Body of pancreas (tissue), 4 donors: ENCODE measurements around the gene MATN1. TPM values are rescaled to one million over a fixed set of nuclear protein-coding genes. Genes with fewer than 3 reads are reported as not detected.

ENCODE experiments used
- ATAC-seq: fragments of 150-250 bp; one replicate; pipeline ENCODE4 v1.9.1; 2016
- DNase-seq, 4 donors: peaks; one replicate each; pipeline ENCODE4 v3.0.0-alpha.2; 2019
- H3K27ac ChIP-seq, 4 donors: fragments of 200-600 bp; sonication (generic); 1 replicate in 3 of 4; 2 replicates in 1 of 4; pipeline versions ENCODE4 v1.5.1 to v1.6.1; 2016 to 2019; ENCODE audit warnings: mild to moderate bottlenecking in 1 of 4, mixed read lengths in 1 of 4, moderate library complexity in 1 of 4
- H3K27me3 ChIP-seq, 2 donors: fragments of 200-600 bp; sonication (generic); one replicate each; pipeline ENCODE4 v1.6.0; 2016; ENCODE audit warnings: mild to moderate bottlenecking in 1 of 2
- H3K36me3 ChIP-seq, 2 donors: fragments of 200-600 bp; sonication (generic); replicated peaks in 1 of 2; 2 replicates each; pipeline ENCODE4 v1.5.1; 2016; ENCODE audit warnings: low read depth in 2 of 2; ENCODE audit not compliant: insufficient read depth in 1 of 2
- H3K4me1 ChIP-seq: fragments of 200-600 bp; sonication (generic); one replicate; pipeline ENCODE4 v1.6.0; 2016
- H3K4me3 ChIP-seq, 2 donors: fragments of 200-600 bp; sonication (generic); 1 replicate in 1 of 2; 2 replicates in 1 of 2; pipeline ENCODE4 v1.5.1; 2016 to 2019
- H3K9me3 ChIP-seq, 3 donors: fragments of 200-600 bp; sonication (generic); 1 replicate in 2 of 3; 2 replicates in 1 of 3; pipeline ENCODE4 v1.5.1; 2016
- POLR2A ChIP-seq, 3 donors: fragments of 450-650 bp; IDR thresholded peaks; one replicate each; pipeline ENCODE4 v1.6.1; 2016; ENCODE audit warnings: antibody characterized with exemption in 3 of 3, mild to moderate bottlenecking in 2 of 3
- WGBS, 2 donors: methylation state at CpG; one replicate each; pipeline ENCODE4 v1.1.5; 2017; 5-methylcytosine and 5-hydroxymethylcytosine counted together
- intact Hi-C: fragments of 100-400 bp; cut with DNase I; formaldehyde crosslinking; loops from one replicate; pipeline ENCODE4 v1.15.1; 2023
- total RNA-seq, 2 donors: library from RNA; depleted of rRNA; stranded (reverse); fragments of >200 nt; gene quantifications; one replicate each; pipeline ENCODE4 v1.1.0, GENCODE V29; 2016
- TF ChIP-seq, protein P1 (sequence below), 7 experiments: fragments of 450-650 bp in 4 of 7; fragments of 200-600 bp in 3 of 7; sonication (generic) in 3 of 7; IDR thresholded peaks; one replicate each; pipeline ENCODE4 v1.5.1; 2016 to 2019; ENCODE audit warnings: antibody characterized with exemption in 7 of 7

Gene MATN1
- total RNA-seq, 2 donors from 2014 or later: 0.33 TPM; not detected in 1

GRCh38 chr1:30682396-30683275, 40.7 kb downstream of the MATN1 start:
- Histone ChIP-seq H3K27ac (peak overlapping the region; percentile 54 to 85 (median 68)), H3K36me3 (no peaks in the 10 kb centered on the region), H3K4me3 (no peak overlapping the region), H3K9me3 (no peaks in the 10 kb centered on the region), H3K4me1 (peaks cover 30% of the 10 kb centered on the region), H3K27me3 (no peaks in the 10 kb centered on the region)
- 42 to 46% methylated on average over 8 of the region's 8 CpGs for WGBS, 2 donors
- TF ChIP-seq POLR2A (IDR thresholded peaks at IDR 0.05): no peak
- TF ChIP-seq, protein P1, sequence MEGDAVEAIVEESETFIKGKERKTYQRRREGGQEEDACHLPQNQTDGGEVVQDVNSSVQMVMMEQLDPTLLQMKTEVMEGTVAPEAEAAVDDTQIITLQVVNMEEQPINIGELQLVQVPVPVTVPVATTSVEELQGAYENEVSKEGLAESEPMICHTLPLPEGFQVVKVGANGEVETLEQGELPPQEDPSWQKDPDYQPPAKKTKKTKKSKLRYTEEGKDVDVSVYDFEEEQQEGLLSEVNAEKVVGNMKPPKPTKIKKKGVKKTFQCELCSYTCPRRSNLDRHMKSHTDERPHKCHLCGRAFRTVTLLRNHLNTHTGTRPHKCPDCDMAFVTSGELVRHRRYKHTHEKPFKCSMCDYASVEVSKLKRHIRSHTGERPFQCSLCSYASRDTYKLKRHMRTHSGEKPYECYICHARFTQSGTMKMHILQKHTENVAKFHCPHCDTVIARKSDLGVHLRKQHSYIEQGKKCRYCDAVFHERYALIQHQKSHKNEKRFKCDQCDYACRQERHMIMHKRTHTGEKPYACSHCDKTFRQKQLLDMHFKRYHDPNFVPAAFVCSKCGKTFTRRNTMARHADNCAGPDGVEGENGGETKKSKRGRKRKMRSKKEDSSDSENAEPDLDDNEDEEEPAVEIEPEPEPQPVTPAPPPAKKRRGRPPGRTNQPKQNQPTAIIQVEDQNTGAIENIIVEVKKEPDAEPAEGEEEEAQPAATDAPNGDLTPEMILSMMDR (IDR thresholded peaks at IDR 0.05): no peak
- ATAC-seq: no peak
- peak; percentile 41 to 72 (median 63) for DNase-seq
- intact Hi-C loops: no loop called here

DNA sequence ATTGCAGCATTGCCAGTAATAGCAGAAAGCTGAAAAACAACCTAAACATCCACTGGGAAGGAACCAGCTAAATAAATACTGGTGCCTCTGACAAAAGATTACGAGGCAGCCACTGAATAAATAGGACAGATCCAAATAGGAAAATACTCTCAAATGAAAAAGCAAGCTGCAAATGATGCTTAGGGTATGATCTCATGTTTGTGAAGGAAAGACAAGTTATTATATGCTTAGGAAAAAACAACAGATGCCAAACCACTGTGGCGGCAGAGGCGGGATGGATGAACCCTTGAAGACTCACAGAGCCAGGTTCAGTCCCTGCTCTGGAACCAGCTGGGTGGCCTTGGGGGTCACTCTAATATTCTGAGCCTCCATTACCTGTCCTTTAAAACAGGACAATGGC, 41.6 kb downstream of the MATN1 start:
- TF ChIP-seq, protein P1 (IDR thresholded peaks at IDR 0.05): peak in 3 of 7 experiments; percentile 2 to 29 (median 14)
- TF ChIP-seq POLR2A (IDR thresholded peaks at IDR 0.05): no peak
- Histone ChIP-seq H3K36me3 (no peaks in the 10 kb centered on the region), H3K27ac (peak overlapping the region; percentile 54 to 85 (median 68)), H3K4me1 (peaks cover 33% of the 10 kb centered on the region), H3K9me3 (no peaks in the 10 kb centered on the region), H3K4me3 (no peak overlapping the region), H3K27me3 (no peaks in the 10 kb centered on the region)
- WGBS, 2 donors: 23 to 28% methylated on average over 3 of the region's 3 CpGs
- DNase-seq: peak in 3 of 4 donors; percentile 24 to 46 (median 35)
- intact Hi-C loops: no loop called here
- ATAC-seq: peak; percentile 52

DNA sequence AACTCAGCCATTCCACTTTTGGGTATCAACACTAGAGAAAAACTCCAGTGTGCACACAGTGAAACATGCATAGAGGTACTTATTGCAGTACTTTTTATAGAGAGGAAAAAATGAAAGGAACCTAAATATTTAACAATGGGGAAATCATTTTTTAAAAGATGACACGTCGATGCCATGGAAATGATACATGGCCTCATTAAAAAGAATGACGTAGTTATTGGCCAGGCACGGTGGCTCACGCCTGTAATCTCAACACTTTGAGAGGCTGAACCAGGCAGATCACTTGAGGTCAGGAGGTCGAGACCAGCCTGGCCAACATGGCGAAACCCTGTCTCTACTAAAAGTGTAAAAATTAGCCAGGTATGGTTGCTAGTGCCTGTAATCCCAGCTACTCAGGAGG, 42.5 kb downstream of the MATN1 start:
- 70 to 77% methylated on average over 7 of the region's 7 CpGs for WGBS, 2 donors
- ATAC-seq (no peak), DNase-seq (no peak)
- TF ChIP-seq POLR2A (IDR thresholded peaks at IDR 0.05): no peak
- TF ChIP-seq, protein P1 (IDR thresholded peaks at IDR 0.05): no peak
- no peaks in the 10 kb centered on the region for H3K36me3 ChIP-seq
- intact Hi-C loops: no loop called here
- peak overlapping the region in 1 of 4 donors; percentile 85 for H3K27ac ChIP-seq
- no peak overlapping the region for H3K4me3 ChIP-seq
- H3K9me3 ChIP-seq: no peaks in the 10 kb centered on the region
- peaks cover 33% of the 10 kb centered on the region for H3K4me1 ChIP-seq
- no peaks in the 10 kb centered on the region for H3K27me3 ChIP-seq

DNA sequence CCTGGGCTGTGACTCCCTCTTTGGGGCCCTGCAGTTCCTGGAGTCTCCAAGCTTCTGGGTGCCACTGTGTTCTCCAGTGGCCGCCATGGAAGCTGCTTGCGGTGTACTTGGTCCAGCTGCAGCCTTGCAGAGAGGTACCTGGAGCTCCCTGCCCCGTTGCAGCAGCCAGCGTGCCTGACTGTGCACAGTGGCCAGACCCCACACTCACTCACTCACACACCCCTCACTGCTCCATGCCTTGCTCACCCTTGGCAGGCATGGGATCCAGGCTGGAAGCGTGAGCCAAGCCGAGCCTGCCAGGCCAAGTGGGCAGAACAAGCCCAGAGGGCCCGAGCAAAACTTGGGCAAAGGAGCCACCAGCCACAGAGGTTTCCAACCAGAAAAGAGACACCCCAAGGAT, 43.0 kb downstream of the MATN1 start:
- Histone ChIP-seq H3K9me3 (no peaks in the 10 kb centered on the region), H3K27ac (no peak overlapping the region), H3K4me1 (peaks cover 35% of the 10 kb centered on the region), H3K36me3 (no peaks in the 10 kb centered on the region), H3K4me3 (no peak overlapping the region), H3K27me3 (no peaks in the 10 kb centered on the region)
- ATAC-seq: no peak
- TF ChIP-seq POLR2A (IDR thresholded peaks at IDR 0.05): no peak
- TF ChIP-seq, protein P1 (IDR thresholded peaks at IDR 0.05): no peak
- DNase-seq: no peak
- WGBS, 2 donors: 90 to 94% methylated on average over 3 to 7 of the region's 7 CpGs
- intact Hi-C loops: no loop called here

GRCh38 chr1:30679976-30680305, 43.4 kb downstream of the MATN1 start:
- TF ChIP-seq, protein P1 (IDR thresholded peaks at IDR 0.05): no peak
- no peak for TF ChIP-seq POLR2A (IDR thresholded peaks at IDR 0.05)
- H3K36me3 ChIP-seq: no peaks in the 10 kb centered on the region
- intact Hi-C loops: no loop called here
- no peak overlapping the region for H3K4me3 ChIP-seq
- peaks cover 38% of the 10 kb centered on the region for H3K4me1 ChIP-seq
- WGBS, 2 donors: 60 to 67% methylated on average over 2 of the region's 2 CpGs
- DNase-seq: no peak
- no peak overlapping the region for H3K27ac ChIP-seq
- no peaks in the 10 kb centered on the region for H3K27me3 ChIP-seq
- ATAC-seq: no peak
- no peaks in the 10 kb centered on the region for H3K9me3 ChIP-seq
